AG08396 (cell line): ENCODE data around the gene LRRC38.

Experiments used
- DNase-seq: peaks from one replicate; pipeline ENCODE4 v3.0.0; 2012; ENCODE audit warnings: low spot score, mixed read lengths

The LRRC38 gene

DNA sequence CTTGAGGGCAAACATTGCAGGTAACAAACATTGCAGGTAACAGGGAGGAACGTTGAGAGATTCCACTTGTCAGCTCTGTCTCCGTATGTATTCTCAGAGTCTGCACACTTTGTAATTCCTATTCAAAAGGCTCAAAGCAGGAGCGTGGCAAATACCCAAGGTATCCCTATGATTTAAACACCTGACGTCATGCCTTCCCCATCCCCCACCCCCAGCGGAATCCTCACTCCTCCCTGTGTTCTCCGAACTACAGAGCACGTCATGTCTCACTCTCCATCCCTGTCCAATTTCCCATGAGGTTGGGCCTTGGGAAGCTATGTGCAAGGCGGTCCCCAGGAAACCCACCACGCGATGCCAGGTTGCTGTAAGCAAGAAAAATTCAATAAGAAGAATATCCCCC is 2.8 kb upstream of the LRRC38 start:
- DNase-seq, result no peak

DNA sequence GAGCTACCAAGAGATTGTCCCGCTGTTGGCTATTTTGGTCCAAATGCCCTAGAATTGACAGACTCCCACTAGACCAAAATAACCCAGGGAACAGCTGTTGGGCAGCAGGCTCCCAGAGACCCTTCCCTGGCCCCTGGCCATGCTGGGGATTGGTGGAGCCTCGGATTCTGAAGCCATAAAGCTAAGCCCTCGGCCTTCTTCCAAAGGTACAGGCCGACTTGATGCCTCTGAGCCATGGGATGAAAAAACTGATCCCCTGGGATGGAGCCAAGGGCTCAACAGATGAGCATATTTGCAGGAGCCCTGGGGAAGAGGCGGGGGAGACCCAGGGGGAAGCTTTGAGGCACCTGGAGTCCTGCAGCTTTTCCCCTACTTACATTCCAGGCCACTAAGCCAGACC is 1.0 kb upstream of the LRRC38 start:
- no peak for DNase-seq

DNA sequence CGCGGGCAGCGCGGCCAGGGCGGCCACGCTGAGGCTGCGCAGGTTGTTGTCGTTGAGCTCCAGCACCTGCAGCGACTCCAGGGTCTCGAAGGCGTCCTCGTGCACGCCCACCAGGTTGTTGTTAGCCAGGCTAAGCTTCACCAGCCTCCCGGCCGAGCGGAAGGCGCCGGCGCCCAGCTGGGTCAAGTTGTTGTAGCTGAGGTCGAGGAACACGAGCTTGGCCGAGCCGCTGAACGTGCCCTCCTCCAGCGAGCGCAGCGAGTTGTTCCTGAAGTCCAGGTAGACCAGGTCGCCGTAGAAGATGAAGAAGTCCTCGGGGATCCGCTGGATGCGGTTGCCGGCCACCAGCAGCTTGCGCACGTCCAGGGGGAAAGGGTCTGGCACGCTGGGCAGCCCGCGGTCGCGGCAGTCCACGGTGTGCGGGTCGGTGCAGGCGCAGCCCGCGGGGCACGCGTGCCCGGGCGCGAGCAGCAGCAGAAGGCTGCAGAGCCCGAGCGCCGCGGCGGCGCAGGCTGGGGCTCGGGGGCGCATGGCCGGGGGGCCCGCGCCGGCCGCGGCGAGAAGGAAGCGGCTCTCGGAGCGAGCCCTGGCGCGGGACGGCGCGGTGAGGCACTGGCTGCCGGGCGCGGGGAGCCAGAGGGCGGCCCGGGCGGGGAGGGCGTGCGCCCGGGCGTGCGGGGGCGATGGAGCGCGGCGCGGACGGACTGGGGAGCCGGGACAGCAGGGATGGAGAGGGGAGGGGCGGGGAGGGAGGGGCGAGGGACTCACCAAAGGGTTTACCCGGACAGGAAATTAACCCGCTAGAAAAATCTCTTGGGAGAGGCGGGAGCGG is 524 bp downstream of the LRRC38 start:
- no peak for DNase-seq

DNA sequence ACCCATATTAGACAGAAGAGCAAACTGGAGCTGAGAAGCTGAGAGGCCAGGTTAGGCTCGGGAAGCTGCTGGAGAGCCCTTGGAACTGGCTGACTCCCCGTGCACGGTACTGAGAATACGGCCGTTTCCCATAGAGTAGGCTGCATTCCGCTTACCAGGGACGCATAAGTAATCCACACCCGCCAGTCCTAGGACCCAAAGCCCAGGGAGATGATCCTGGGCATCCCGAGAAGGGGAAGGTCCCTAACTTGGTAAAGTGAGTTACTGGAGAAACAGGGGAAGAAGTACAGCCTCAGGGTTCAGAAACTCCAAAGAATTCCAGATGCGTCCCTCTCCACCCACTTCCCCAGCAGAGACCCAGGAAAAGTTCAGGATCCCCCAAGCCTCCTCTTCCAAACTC is 1.3 kb downstream of the LRRC38 start:
- DNase-seq, result no peak

DNA sequence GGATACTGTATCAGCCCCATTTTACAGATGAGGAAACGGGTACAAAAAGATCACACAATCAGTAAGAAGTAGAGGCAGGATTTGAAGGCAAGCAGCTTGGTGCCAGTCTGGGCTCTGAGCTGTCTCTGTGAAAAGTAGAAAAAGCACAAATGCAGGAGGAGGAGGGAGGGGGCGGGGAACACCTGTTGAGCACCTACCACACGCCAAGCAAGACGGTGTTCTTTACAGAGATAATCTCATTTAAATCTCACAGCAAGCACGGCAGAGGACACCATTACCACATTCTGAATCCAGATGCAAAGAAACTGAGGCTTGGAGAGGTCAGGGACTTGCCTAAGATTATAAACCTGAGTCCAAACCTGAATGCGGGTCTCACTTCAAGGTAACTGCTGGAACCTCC is 3.3 kb downstream of the LRRC38 start:
- no peak for DNase-seq

DNA sequence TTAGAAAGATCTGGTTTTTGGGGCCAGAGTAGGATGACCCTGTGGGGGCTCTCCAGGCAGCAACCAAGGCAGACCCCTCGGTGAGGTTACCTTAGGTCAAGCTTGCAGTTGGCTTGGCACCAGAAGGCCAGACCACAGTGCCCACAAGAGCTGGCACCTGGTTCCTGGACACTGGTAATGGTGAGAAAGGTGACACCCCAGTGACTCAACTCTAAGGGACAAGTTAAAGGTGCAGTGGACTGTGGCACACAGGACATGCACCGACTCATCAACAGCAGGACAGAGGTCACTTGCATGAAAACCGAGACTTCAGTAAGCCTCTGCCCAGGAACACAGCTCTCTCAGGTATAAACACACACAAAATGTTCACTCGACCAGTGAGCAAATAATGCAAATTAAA is 6.7 kb downstream of the LRRC38 start:
- no peak for DNase-seq

DNA sequence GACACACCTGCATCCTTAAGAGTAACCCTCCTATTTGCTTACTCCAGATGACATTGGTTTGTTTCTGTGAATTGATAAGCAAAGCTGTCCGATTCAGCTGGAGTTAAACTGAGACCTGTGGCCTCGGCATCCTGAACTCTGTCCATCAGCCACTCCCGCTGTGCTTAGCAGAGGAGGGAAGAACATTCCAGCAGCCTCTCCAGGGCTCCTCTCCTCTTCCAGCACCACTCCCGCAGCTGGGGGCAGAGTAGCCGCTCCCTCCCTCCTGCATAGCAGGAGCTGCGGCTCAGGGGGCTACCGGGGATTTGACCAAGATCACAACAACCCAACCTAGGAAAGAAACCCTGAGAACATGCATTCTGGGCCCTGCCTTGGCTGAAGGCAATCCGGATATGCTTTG is 8.8 kb downstream of the LRRC38 start:
- DNase-seq, result no peak

DNA sequence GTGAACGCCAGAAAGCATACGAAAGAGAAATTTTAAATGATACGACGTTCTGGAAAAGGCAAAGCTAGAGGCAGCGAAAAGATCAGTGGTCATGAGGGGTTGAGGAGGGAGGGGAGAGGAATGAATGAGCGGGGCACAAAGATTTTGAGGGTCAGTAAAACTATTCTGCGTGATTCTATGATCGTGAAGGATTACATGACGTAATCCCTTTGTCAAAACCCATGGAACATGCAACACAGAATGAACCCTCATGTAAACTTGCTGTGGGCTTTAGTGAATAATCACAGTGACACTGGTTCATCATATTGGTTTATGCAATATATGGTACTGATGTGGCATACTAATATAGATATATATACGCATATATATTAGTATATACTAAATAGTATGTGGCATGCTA is 13.0 kb downstream of the LRRC38 start:
- no peak for DNase-seq

DNA sequence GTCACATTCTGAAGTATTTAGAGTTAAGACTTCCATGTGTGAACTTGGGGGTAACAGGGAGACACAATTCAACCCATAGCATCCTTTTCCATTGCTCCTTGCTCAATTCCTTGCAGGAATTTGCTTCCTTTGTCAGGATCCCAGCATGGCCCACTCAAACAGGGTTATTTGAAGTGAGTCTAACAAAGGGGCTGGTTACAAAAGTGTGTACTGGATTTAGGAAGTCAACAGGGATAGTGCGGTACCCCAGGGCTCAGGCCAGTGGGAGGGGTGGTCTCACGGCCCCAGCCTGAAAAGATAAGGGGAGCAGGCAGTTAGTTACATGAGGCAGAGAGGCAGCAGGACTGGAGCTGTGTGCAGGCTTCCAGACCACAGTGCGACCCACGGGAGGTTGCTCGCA is 14.4 kb downstream of the LRRC38 start:
- no peak for DNase-seq

DNA sequence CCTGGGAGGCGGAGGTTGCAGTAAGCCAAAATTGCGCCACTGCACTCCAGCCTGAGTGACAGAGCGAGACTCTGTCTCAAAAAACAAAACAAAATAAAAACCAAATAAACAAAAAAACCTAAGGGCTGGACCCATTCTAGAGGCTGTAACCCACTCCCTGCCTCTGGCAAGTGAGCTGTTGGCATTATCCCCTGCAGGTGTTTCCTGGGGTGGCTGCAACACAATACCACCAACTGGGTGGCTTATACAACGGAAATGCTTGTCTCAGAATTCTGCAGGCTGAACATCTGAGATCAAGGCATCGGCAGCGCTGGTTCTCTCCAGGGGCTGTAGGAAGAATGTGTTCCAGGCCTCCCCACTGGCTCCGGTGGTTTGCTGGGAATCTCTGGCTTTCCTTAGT is 15.2 kb downstream of the LRRC38 start:
- no peak for DNase-seq

DNA sequence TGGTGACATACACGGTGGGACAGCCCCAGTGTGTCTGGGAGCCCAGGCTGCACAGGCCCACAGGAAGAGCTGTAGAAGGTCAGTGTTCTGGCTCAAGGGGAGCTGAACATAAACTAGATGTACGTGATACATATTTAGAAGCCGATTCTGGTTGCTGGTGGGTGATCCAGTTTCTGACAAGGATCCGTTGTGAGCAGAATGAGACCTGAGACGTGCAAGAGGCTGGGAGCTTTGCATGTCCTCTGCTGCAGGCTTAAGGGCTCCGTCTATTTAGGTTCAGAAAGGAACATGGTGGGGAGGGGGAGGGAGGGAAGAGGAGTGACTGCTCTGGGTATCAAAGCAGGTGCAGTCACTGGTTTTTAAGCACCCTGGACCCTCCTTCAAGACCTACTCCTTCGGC is 18.6 kb downstream of the LRRC38 start:
- DNase-seq, result no peak

DNA sequence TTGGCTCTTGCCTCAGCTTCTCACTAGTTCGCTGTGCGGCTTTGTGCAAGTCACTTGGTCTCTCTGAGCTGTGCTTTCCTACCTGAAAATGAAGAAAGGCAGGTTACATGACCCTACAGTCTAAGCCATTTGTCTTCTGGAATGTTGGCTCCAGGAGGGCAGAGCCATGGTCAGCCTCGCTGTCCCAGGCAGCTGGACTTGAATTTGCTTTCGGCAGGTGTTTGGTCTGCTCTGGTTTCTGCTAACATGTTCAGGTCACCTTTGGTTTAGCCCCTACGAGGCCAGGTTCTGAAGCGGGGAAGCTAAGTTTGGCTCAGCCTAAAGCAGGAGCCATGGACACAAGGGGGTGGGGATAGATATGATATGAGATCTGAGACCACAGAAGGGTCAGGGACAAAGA is 19.1 kb downstream of the LRRC38 start:
- no peak for DNase-seq

DNA sequence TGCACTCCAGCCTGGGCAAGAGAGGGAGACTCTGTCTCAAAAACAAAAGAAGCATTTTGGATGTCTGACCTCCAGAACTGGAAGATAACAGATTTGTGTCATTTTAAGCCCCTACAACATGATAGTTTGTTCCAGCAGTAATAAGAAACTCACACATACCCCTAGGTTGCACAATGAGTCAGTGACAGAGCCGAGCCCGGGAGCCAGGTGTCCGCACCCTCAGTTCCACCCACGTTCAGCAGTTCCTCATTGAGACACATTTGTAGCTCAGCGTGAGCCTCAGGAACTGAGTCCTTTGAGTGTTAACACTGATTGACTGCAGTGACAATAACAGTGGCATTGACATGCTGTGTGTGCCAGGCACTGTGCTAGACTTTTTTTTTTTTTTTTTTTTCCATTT is 19.8 kb downstream of the LRRC38 start:
- no peak for DNase-seq

DNA sequence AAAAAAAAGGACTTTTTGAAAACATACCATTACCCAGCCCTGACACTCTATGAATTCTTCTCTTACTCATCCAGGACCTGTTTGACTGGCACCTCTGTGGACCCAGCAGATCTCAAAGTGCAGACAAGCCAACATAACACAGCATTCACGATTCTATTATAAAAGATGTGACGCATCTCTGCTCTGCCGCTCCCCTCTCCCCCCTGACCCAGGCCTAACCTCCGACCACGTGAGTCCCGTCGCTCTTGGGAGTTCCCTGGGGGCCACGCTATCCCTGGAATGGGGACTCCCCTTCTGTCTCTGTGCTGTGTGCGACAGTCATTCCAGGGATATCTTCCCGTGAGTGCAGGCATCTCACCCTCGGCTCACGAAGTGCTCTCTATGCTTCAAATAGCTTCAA is 21.1 kb downstream of the LRRC38 start:
- DNase-seq, result no peak

DNA sequence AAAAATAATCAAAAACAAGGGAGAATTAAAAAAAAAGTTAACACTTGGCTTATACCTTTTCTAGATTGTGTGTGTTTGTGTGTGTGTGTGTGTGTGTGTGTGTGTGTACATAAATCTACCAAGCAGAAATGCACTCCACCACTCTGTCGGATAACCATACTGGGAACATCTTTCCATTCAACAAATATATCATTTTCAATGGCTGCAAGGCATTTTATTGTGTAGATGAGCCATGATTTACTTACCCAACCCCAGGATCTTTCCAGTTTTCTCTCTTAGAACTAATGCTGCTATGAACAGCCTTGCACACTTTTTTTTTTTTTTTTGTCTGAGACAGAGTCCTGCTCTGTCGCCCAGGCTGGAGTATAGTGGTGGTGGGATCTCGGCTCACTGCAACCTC is 25.8 kb downstream of the LRRC38 start:
- DNase-seq, result no peak

DNA sequence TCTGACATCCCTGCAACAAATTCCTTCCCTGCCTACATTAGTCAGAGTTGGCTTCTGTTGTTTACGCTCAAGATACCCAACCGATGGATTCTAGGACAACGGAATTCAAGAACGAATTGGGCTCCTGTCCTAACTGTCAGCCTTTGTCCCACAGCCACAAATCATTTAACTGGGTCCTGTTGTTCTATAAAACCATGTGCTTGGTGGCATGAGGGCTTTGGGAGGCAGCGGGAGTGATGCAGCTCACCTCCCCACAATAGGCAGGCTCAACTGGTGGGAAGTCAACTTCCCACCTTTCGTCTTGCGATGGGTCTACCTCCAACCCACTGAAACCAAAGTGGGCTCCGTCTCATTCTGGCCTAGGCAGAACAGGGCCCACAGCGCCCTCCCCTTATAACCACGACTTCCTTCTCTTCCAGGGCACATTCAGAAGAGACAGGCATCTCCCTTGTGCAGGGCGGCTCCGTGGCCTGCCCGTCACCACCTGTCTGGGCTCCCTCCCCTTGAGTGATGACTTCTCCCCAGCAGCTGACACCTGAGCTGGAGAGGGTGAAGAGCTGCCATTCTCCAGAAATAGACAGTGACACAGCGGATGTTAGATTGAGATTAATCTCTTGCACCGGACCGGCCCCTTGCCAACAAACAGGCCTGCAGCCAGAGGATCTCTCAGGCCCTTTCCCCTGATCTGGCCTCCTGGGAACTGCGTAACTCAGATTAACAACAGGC is 26.5 kb downstream of the LRRC38 start:
- DNase-seq, result no peak

DNA sequence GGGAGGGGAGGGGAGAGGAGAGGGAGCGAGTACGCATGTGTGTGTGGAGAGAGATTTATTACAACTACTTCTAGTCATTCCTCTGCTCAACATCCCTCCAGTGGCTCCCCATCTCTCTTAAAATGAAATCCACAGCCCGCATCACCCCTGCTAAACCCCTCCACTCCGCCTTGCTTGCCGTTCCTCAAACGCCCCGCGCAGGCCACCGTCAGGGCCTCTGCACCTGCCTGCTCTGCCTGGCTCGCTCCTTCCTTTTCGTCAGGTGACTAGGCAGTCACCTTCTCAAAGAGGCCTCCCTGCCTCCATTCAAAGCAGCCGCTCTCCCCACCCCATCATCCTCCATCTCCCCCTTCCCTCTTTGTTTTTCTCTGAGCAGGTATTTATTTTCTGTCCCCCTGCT is 29.9 kb downstream of the LRRC38 start:
- no peak for DNase-seq

DNA sequence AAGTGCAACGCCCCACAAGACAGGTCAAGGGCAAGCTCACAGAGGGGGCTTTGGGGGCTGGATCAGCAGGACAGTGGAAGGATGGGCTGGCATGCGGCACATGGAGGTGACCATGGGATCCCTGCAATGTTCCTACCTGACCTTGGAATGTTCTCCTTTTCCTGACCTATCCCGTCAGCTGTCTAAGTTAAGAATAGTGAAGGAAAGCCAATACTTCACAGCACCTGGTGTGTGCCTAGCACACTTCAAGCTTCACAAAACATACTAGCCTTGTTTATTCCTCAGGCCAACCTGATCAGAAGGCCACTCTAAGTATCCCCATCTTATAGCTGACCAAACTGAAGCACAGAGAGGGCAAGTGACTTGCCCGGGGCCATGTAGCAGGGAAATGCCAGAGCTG is 31.2 kb downstream of the LRRC38 start:
- DNase-seq, result no peak

DNA sequence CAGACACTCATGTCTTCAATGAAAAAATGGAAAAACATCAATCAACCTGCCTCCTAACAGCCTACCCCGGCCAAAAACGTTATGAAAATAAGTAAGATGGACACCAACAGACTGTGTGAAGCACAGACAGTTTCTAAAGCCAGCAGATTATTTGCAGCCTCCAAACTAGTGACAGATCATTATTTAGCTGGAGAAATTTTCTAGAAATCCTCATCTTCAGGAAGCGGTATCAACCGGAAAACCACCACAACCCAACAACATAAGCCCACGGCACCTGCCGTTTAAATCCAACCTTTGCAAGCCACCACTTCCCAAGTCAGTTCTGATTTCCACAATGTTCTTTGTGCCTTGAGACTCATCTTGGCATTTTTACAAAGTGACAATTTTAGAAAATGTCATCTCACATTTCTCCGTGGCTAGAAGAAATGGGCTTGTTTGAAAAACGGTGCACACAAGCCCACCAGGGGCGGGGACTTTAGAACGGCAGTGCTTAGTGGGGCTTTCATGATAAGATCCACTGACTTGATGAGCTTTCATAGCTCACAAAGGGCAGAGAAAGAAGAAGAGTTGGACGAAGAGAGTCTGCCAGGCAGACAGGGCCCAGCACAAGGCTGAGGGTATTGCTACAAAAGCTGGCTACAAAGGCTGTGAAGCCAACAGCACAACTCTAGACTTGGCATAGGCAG is 34.5 kb downstream of the LRRC38 start:
- DNase-seq, result no peak

DNA sequence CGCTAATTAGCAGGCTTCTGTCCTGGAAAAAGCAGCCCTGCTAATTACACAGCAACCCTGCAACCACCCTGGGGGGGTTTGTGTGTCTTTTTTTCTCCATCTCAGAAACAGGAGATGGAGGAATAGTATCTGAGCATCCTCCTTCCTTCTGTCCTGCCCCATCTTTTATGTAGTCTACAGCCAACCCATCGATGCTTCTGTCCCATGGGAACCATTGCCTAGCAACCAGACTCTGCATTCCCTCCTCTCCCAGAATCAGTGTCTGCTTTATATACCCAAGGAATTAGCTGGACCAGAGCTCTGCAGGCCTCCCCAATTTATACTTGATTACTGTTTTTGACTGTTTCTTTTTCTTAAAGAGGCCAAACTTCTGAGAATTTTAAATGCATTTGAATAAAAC is 35.1 kb downstream of the LRRC38 start:
- no peak for DNase-seq

DNA sequence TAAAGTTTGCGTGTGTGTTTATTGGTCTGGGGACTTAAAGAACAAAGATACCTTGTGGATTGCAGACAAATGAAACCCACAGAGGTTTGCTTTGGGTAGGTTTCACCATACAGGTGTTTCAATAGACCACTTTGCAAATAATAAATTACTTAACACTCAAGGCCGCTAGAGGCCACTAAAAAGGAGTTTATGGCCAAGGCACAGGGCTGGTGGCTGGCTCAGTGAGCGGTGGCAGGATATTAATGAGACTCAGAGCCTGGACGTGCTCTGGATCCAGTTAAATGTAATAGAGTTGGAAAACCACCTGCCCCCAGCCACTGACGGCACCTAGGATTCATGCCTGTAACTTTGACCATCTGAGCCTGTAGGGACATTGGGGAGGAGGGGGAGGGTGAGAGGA is 44.5 kb downstream of the LRRC38 start:
- no peak for DNase-seq

DNA sequence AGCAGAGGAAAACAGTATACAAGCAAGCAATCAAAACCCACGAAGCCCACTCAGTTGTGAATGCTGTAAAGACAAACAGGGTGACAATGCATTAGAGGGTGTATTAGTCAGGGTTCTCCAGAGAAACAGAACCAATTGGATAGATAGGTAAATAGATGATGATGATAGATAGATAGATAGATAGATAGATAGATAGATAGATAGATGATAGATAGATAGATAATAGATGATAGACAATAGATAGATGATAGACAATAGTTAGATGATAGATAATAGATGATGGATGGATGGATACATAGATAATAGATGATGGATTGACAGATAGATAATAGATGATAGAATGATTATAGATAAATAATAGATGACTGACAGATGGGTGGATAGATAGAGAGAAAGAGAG is 48.3 kb downstream of the LRRC38 start:
- DNase-seq, result no peak

DNA sequence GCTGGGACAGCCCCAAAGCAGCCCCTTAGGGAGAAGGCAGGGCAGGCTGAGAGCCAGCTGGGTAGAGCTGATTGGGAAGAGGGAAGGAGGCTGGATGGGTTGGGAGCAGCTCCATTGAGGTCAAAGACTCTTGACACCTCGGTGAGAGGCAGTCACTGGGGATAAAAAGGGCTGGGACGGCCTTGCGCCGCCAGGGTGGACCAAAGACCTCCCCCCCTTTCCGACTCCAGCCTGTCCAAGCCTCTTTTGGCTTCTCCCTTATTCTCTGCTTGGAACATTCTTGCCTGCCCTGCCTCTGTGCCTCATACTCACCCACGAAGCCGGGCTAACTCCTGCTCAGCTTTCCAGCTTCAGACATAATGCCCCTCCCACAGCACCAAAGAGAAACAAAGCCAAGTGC is 51.1 kb downstream of the LRRC38 start:
- DNase-seq, result no peak
